ENCODE measurements around the gene MAPKAP1.
"Not testable (repeated sequence)": the region's sequence is repeated elsewhere in the genome, so short reads cannot be mapped to it uniquely, and the experiment has no call there.

MAPKAP1 gene

GRCh38 chr9:125601961-125602360 lies 105.0 kb downstream of the MAPKAP1 start:
- DNase-seq = no peak

- no peak for DNase-seq
Measured at GRCh38 chr9:125600194-125600593, 106.8 kb downstream of the MAPKAP1 start.

GRCh38 chr9:125594223-125594610 lies 112.8 kb downstream of the MAPKAP1 start:
- no peak for DNase-seq

- no peak for DNase-seq
Measured at GRCh38 chr9:125593581-125594222, 113.3 kb downstream of the MAPKAP1 start.

GRCh38 chr9:125591888-125592287 lies 115.1 kb downstream of the MAPKAP1 start:
- DNase-seq = no peak

GRCh38 chr9:125591245-125591644 lies 115.8 kb downstream of the MAPKAP1 start:
- no peak for DNase-seq

GRCh38 chr9:125589287-125589686 lies 117.7 kb downstream of the MAPKAP1 start:
- DNase-seq = no peak

- no peak for DNase-seq
Measured at GRCh38 chr9:125587819-125588460, 119.1 kb downstream of the MAPKAP1 start.

- no peak for DNase-seq
Measured at GRCh38 chr9:125586172-125586511, 120.9 kb downstream of the MAPKAP1 start.

- no peak for DNase-seq
Measured at GRCh38 chr9:125585503-125586171, 121.4 kb downstream of the MAPKAP1 start.

- DNase-seq = peak in 1 of 2 experiments; percentile 13
Measured at GRCh38 chr9:125580701-125581286, 126.2 kb downstream of the MAPKAP1 start.

- no peak for DNase-seq
Measured at GRCh38 chr9:125579030-125579932, 127.7 kb downstream of the MAPKAP1 start.

- no peak for DNase-seq
Measured at GRCh38 chr9:125574126-125574877, 132.7 kb downstream of the MAPKAP1 start.

- not testable (repeated sequence) for DNase-seq
Measured at GRCh38 chr9:125572461-125572860, 134.5 kb downstream of the MAPKAP1 start.

- DNase-seq = not testable (repeated sequence)
Measured at GRCh38 chr9:125571824-125572223, 135.2 kb downstream of the MAPKAP1 start.

- DNase-seq = no peak
Measured at GRCh38 chr9:125570246-125570645, 136.8 kb downstream of the MAPKAP1 start.

- DNase-seq = no peak
Measured at GRCh38 chr9:125568621-125569020, 138.4 kb downstream of the MAPKAP1 start.

- not testable (repeated sequence) for DNase-seq
Measured at GRCh38 chr9:125566051-125566450, 141.0 kb downstream of the MAPKAP1 start.

GRCh38 chr9:125565126-125565525 lies 141.9 kb downstream of the MAPKAP1 start:
- DNase-seq = no peak

- no peak for DNase-seq
Measured at GRCh38 chr9:125564631-125565030, 142.4 kb downstream of the MAPKAP1 start.

GRCh38 chr9:125561509-125562148 lies 145.4 kb downstream of the MAPKAP1 start:
- no peak for DNase-seq
